Activated CD4-positive, alpha-beta memory T cell treated with anti-CD3 and anti-CD28 coated beads for 36 hours (primary cell): Measurements from ENCODE around the gene CDK4. TPM values are rescaled to one million over a fixed set of nuclear protein-coding genes. Genes with fewer than 3 reads are reported as not detected.
"Not testable (repeated sequence)": the region's sequence is repeated elsewhere in the genome, so short reads cannot be mapped to it uniquely, and the experiment has no call there.

Source experiments
- CTCF ChIA-PET: fragments of 350-600 bp; sonication (Branson Sonifier 250); formaldehyde crosslinking; loops from one replicate; lab custom pipeline; 2021; ENCODE audit warnings: antibody characterized with exemption, inconsistent platforms; lab: Charles Lee
- POLR2A ChIA-PET: fragments of 350-600 bp; sonication (Branson Sonifier 250); formaldehyde crosslinking; loops from one replicate; lab custom pipeline; 2021; ENCODE audit warnings: antibody characterized with exemption; lab: Charles Lee
- DNase-seq: peaks from one replicate; pipeline ENCODE4 v3.0.0-alpha.2; 2020
- H3K27ac Mint-ChIP-seq: one replicate; pipeline ENCODE4 v1.8.0; 2021; ENCODE audit warnings: mixed read lengths
- H3K27me3 Mint-ChIP-seq: one replicate; pipeline ENCODE4 v1.8.0; 2021; ENCODE audit warnings: mixed read lengths
- H3K36me3 Mint-ChIP-seq: one replicate; pipeline ENCODE4 v1.8.0; 2021; ENCODE audit warnings: mixed read lengths
- H3K4me1 Mint-ChIP-seq: one replicate; pipeline ENCODE4 v1.8.0; 2021; ENCODE audit warnings: low read depth, mixed read lengths
- H3K4me3 Mint-ChIP-seq: one replicate; pipeline ENCODE4 v1.8.0; 2021; ENCODE audit warnings: mild to moderate bottlenecking, mixed read lengths
- H3K9me3 Mint-ChIP-seq: one replicate; pipeline ENCODE4 v1.8.0; 2021; ENCODE audit warnings: mixed read lengths
- intact Hi-C: fragments of 100-400 bp; cut with micrococcal nuclease; formaldehyde crosslinking; loops from one replicate; pipeline ENCODE4 v1.15.1; 2023
- microRNA-seq: library from miRNA; unstranded; fragments of <30 nt; microRNA quantifications from one replicate; pipeline ENCODE4 v1.2.0, GENCODE V29; 2022; ENCODE audit warnings: borderline number of aligned reads, borderline microRNAs expressed, borderline replicate concordance
- total RNA-seq, 2 experiments: library from RNA; stranded (reverse); gene quantifications; one replicate each; pipeline ENCODE4 v1.2.3, GENCODE V29; 2021

CDK4 gene
- total RNA-seq, 2 experiments from 2014 or later, result 181 to 195 TPM

- H3K4me3 Mint-ChIP-seq, H3K27ac Mint-ChIP-seq, H3K4me1 Mint-ChIP-seq, POLR2A ChIA-PET, H3K27me3 Mint-ChIP-seq, DNase-seq, H3K9me3 Mint-ChIP-seq, intact Hi-C loops: not testable (repeated sequence)
- H3K36me3 Mint-ChIP-seq, result peaks cover 37% of the 10 kb centered on the region
- CTCF ChIA-PET, result interaction anchor here (1.1 kb wide), 1 partner anchor 21 kb away, joined by 3 read pairs; the partner anchor contains the start of gene OS9
These were observed 36.9 kb downstream of the CDK4 start for GRCh38 chr12:57715036-57715748.

- Mint-ChIP-seq H3K9me3 (no peaks in the 10 kb centered on the region), H3K4me3 (no peak overlapping the region), H3K36me3 (peaks cover 23% of the 10 kb centered on the region), H3K27ac (no peak overlapping the region), H3K4me1 (peaks cover 3% of the 10 kb centered on the region), H3K27me3 (no peaks in the 10 kb centered on the region)
- intact Hi-C loops, result no loop called here
- no peak for DNase-seq
- POLR2A ChIA-PET, result interaction anchor here (0.7 kb wide), 1 partner anchor 26 kb away, joined by 3 read pairs; no protein-coding TSS in a partner anchor
- CTCF ChIA-PET, result interaction anchor here (1.2 kb wide), 1 partner anchor 12 kb away, joined by 6 read pairs; no protein-coding TSS in a partner anchor
These were observed 38.9 kb downstream of the CDK4 start for GRCh38 chr12:57713209-57713608.

- Mint-ChIP-seq H3K4me3 (no peak overlapping the region), H3K4me1 (peaks cover 3% of the 10 kb centered on the region), H3K27ac (no peak overlapping the region), H3K36me3 (peaks cover 18% of the 10 kb centered on the region), H3K27me3 (no peaks in the 10 kb centered on the region), H3K9me3 (no peaks in the 10 kb centered on the region)
- intact Hi-C loops, result no loop called here
- POLR2A ChIA-PET, result interaction anchor here (0.7 kb wide), 1 partner anchor 9 kb away, joined by 3 read pairs; no protein-coding TSS in a partner anchor
- CTCF ChIA-PET, result interaction anchor here (1.2 kb wide), 1 partner anchor 12 kb away, joined by 6 read pairs; no protein-coding TSS in a partner anchor
- DNase-seq, result no peak
These were observed 39.4 kb downstream of the CDK4 start for GRCh38 chr12:57712701-57713100.

- peaks cover 7% of the 10 kb centered on the region for H3K9me3 Mint-ChIP-seq
- H3K4me3 Mint-ChIP-seq, result no peak overlapping the region
- H3K27ac Mint-ChIP-seq, result no peak overlapping the region
- CTCF ChIA-PET, result no interaction called here
- H3K4me1 Mint-ChIP-seq, result peaks cover 3% of the 10 kb centered on the region
- intact Hi-C loops, result no loop called here
- H3K27me3 Mint-ChIP-seq, result no peaks in the 10 kb centered on the region
- no peak for DNase-seq
- POLR2A ChIA-PET, result interaction anchor here (0.6 kb wide), 1 partner anchor 16 kb away, joined by 5 read pairs; no protein-coding TSS in a partner anchor
- peaks cover 32% of the 10 kb centered on the region for H3K36me3 Mint-ChIP-seq
These were observed 43.8 kb downstream of the CDK4 start for GRCh38 chr12:57708296-57708695.

- DNase-seq, result no peak
- Mint-ChIP-seq H3K27ac (no peak overlapping the region), H3K9me3 (peaks cover 13% of the 10 kb centered on the region), H3K27me3 (no peaks in the 10 kb centered on the region), H3K36me3 (peaks cover 42% of the 10 kb centered on the region), H3K4me1 (peaks cover 3% of the 10 kb centered on the region), H3K4me3 (no peak overlapping the region)
- intact Hi-C loops, result no loop called here
- ChIA-PET POLR2A (interaction anchor here (0.9 kb wide), 1 partner anchor 13 kb away, joined by 3 read pairs; no protein-coding TSS in a partner anchor), CTCF (no interaction called here)
These were observed 44.9 kb downstream of the CDK4 start for GRCh38 chr12:57707250-57707649.

- peaks cover 13% of the 10 kb centered on the region for H3K9me3 Mint-ChIP-seq
- no peak for DNase-seq
- no peak overlapping the region for H3K27ac Mint-ChIP-seq
- no peak overlapping the region for H3K4me3 Mint-ChIP-seq
- peaks cover 55% of the 10 kb centered on the region for H3K36me3 Mint-ChIP-seq
- POLR2A ChIA-PET, result no interaction called here
- H3K27me3 Mint-ChIP-seq, result no peaks in the 10 kb centered on the region
- intact Hi-C loops, result no loop called here
- CTCF ChIA-PET, result no interaction called here
- H3K4me1 Mint-ChIP-seq, result peaks cover 2% of the 10 kb centered on the region
These were observed 51.8 kb downstream of the CDK4 start for GRCh38 chr12:57700317-57700716.

GRCh38 chr12:57698414-57698813 is 53.7 kb downstream of the CDK4 start:
- CTCF ChIA-PET, result interaction anchor here (0.6 kb wide), 1 partner anchor 116 kb away, joined by 3 read pairs; no protein-coding TSS in a partner anchor

More at GRCh38 chr12:57698414-57698813, 53.7 kb downstream of the CDK4 start:
- H3K9me3 Mint-ChIP-seq, result peaks cover 7% of the 10 kb centered on the region
- H3K27me3 Mint-ChIP-seq, result no peaks in the 10 kb centered on the region
- no peak overlapping the region for H3K4me3 Mint-ChIP-seq
- peaks cover 2% of the 10 kb centered on the region for H3K4me1 Mint-ChIP-seq
- no peak for DNase-seq
- no peak overlapping the region for H3K27ac Mint-ChIP-seq
- intact Hi-C loops, result no loop called here
- peaks cover 40% of the 10 kb centered on the region for H3K36me3 Mint-ChIP-seq
- POLR2A ChIA-PET, result no interaction called here

Small RNA genes within 50 kb of the gene (microRNA-seq; reads per million reads assigned to microRNA genes)
- gene MIR6759, result not detected

Other genes with a start within 250 kb of the CDK4 start
- 10 to 100 TPM; 24.1 to 25.2 TPM for gene DDIT3, start 231.8 kb downstream of the CDK4 start, total RNA-seq
- 10 to 100 TPM; 43.5 to 48.2 TPM for gene MBD6, start 229.5 kb downstream of the CDK4 start, total RNA-seq
- 10 to 100 TPM; 81.0 to 85.2 TPM for gene DCTN2, start 205.1 kb downstream of the CDK4 start, total RNA-seq
- gene KIF5A, start 202.3 kb downstream of the CDK4 start, total RNA-seq, result under 1 TPM; 0.90 to 0.99 TPM
- 10 to 100 TPM; 17.8 to 20.6 TPM for gene PIP4K2C, start 161.1 kb downstream of the CDK4 start, total RNA-seq
- gene DTX3, start 147.5 kb downstream of the CDK4 start, total RNA-seq, result 10 to 100 TPM; 15.4 to 15.8 TPM
- gene ARHGEF25, start 140.9 kb downstream of the CDK4 start, total RNA-seq, result 1 to 10 TPM; 1.4 to 2.5 TPM
- 1 to 10 TPM; 1.7 to 2.1 TPM for gene B4GALNT1, start 119.1 kb downstream of the CDK4 start, total RNA-seq
- gene OS9, start 58.2 kb downstream of the CDK4 start, total RNA-seq, result 10 to 100 TPM; 73.4 to 74.8 TPM
- 10 to 100 TPM; 32.4 to 34.0 TPM for gene AGAP2, start 13.6 kb downstream of the CDK4 start, total RNA-seq
- 10 to 100 TPM; 11.7 to 15.0 TPM for gene TSPAN31, start 7.3 kb downstream of the CDK4 start, total RNA-seq
- 10 to 100 TPM; 20.9 to 21.2 TPM for gene MARCHF9, start 2.8 kb upstream of the CDK4 start, total RNA-seq
- gene CYP27B1, start 14.8 kb upstream of the CDK4 start, total RNA-seq, result 1 to 10 TPM; 7.1 to 8.2 TPM
- gene METTL1, start 19.8 kb upstream of the CDK4 start, total RNA-seq, result 10 to 100 TPM; 30.0 to 32.0 TPM
- gene EEF1AKMT3, start 20.3 kb upstream of the CDK4 start, total RNA-seq, result 1 to 10 TPM; 3.7 to 3.9 TPM
- gene TSFM, start 30.5 kb upstream of the CDK4 start, total RNA-seq, result 10 to 100 TPM; 45.5 to 47.2 TPM
- under 1 TPM; 0.64 to 0.85 TPM for gene AVIL, start 66.4 kb upstream of the CDK4 start, total RNA-seq
- 100 to 1,000 TPM; 100 to 101 TPM for gene CTDSP2, start 94.4 kb upstream of the CDK4 start, total RNA-seq
- 10 to 100 TPM; 14.9 to 16.3 TPM for gene ATP23, start 189.3 kb upstream of the CDK4 start, total RNA-seq